HepG2 (cell line): ENCODE results near the gene SRXN1. TPM values are rescaled to one million over a fixed set of nuclear protein-coding genes. Genes with fewer than 3 reads are reported as not detected.

Experiments used
- AHDC1 ChIP-seq: sonication (generic); formaldehyde crosslinking; IDR thresholded peaks from 2 replicates; pipeline ENCODE4 v1.5.1; 2020; ENCODE audit warnings: mild to moderate bottlenecking, missing genetic modification reagents, borderline replicate concordance
- DRAP1 ChIP-seq: IDR thresholded peaks from 2 replicates; pipeline ENCODE4 v1.6.1; 2016; ENCODE audit warnings: missing genetic modification reagents, missing compliant biosample characterization
- EED ChIP-seq: sonication (generic); formaldehyde crosslinking; IDR thresholded peaks from 2 replicates; pipeline ENCODE4 v1.5.0; 2020; ENCODE audit warnings: mild to moderate bottlenecking, missing genetic modification reagents
- IRF2 ChIP-seq: IDR thresholded peaks from 2 replicates; pipeline ENCODE4 v1.6.1; 2018; ENCODE audit warnings: missing genetic modification reagents, missing compliant biosample characterization
- ISX ChIP-seq: sonication (generic); formaldehyde crosslinking; conservative IDR thresholded peaks from 2 replicates; pipeline ENCODE4 v1.5.0; 2020; ENCODE audit warnings: missing genetic modification reagents
- NCOA5 ChIP-seq: sonication (generic); formaldehyde crosslinking; IDR thresholded peaks from 2 replicates; pipeline ENCODE4 v1.4.0; 2020; ENCODE audit warnings: missing genetic modification reagents
- ONECUT2 ChIP-seq: sonication (generic); formaldehyde crosslinking; IDR thresholded peaks from 2 replicates; pipeline ENCODE4 v1.4.0; 2020; ENCODE audit warnings: missing genetic modification reagents
- PATZ1 ChIP-seq: sonication (generic); formaldehyde crosslinking; IDR thresholded peaks from 2 replicates; pipeline ENCODE4 v1.4.0; 2020; ENCODE audit warnings: missing genetic modification reagents
- PHF21A ChIP-seq: sonication (generic); formaldehyde crosslinking; IDR thresholded peaks from 2 replicates; pipeline ENCODE4 v1.5.0; 2020; ENCODE audit warnings: mild to moderate bottlenecking, missing genetic modification reagents
- TCF12 ChIP-seq, 2 experiments: fragments of 450-650 bp in 1 of 2; sonication (generic) in 1 of 2; formaldehyde crosslinking in 1 of 2; IDR thresholded peaks; 2 replicates each; pipeline versions ENCODE4 v1.6.1 to v1.8.0; 2017 to 2022; ENCODE audit warnings: antibody characterized with exemption in 1 of 2, mild to moderate bottlenecking in 1 of 2, missing genetic modification reagents in 1 of 2, moderate library complexity in 1 of 2
- ZNF512 ChIP-seq: sonication (generic); formaldehyde crosslinking; IDR thresholded peaks from 2 replicates; pipeline ENCODE4 v1.4.0; 2020; ENCODE audit warnings: mild to moderate bottlenecking, missing genetic modification reagents
- ZNF607 ChIP-seq: sonication (generic); formaldehyde crosslinking; IDR thresholded peaks from 2 replicates; pipeline ENCODE4 v1.5.1; 2020; ENCODE audit warnings: missing genetic modification reagents, mild to moderate bottlenecking, borderline replicate concordance
- ZSCAN29 ChIP-seq: sonication (generic); formaldehyde crosslinking; conservative IDR thresholded peaks from 2 replicates; pipeline ENCODE4 v1.4.0; 2020; ENCODE audit warnings: mild to moderate bottlenecking, missing genetic modification reagents
- polyA plus RNA-seq, 8 experiments: library from polyadenylated mRNA; depleted of rRNA in 3 of 8; stranded (reverse) in 7 of 8; unstranded in 1 of 8; fragments of >200 nt; fragmentation: Illumina TruSeq in 4 of 8; extraction: Trizol in 4 of 8; gene quantifications; 2 replicates each; pipeline versions ENCODE4 v1.2.1 to v1.2.3, GENCODE V29; 2011 to 2016; ENCODE audit warnings: low read depth in 4 of 8, missing spikeins in 1 of 8, mixed read lengths in 1 of 8; ENCODE audit not compliant: insufficient read depth in 1 of 8
- total RNA-seq, 5 experiments: library from RNA; depleted of rRNA; stranded (reverse); fragments of >200 nt; fragmentation: Illumina TruSeq; extraction: Trizol; gene quantifications; 2 replicates each; pipeline ENCODE4 v1.2.3, GENCODE V29; 2016; ENCODE audit warnings: low read depth in 1 of 5
- TF ChIP-seq, protein P1 (sequence below): IDR thresholded peaks from 2 replicates; pipeline ENCODE4 v1.4.0; 2020; ENCODE audit warnings: mild to moderate bottlenecking, missing genetic modification reagents

Gene SRXN1
- total and polyA plus RNA-seq, 2 of the 13 experiments (the other 11 are each of a cell fraction or from before 2014, with no cell fraction given) = 29.9 to 87.7 TPM

GRCh38 chr20:667351-668034 is 14.5 kb upstream of the SRXN1 start (continued):
- TF ChIP-seq ZNF512 = no peak
- TF ChIP-seq TCF12 (IDR thresholded peaks at IDR 0.05) = no peak
- no peak for TF ChIP-seq TCF12 (CRISPR knock-in tag; IDR thresholded peaks at IDR 0.05)
- TF ChIP-seq DRAP1 = no peak
- no peak for TF ChIP-seq ISX (CRISPR knock-in tag)
- no peak for TF ChIP-seq ZNF607 (CRISPR knock-in tag)
- TF ChIP-seq ONECUT2 = no peak
- no peak for TF ChIP-seq ZSCAN29 (CRISPR knock-in tag)
- 0 out of 2 replicates have a peak, but pooled peaks have one; percentile 25 for TF ChIP-seq IRF2 (CRISPR knock-in tag)
- TF ChIP-seq PATZ1 = no peak
- no peak for TF ChIP-seq NCOA5
- no peak for TF ChIP-seq EED (CRISPR knock-in tag)
- TF ChIP-seq, protein P1, sequence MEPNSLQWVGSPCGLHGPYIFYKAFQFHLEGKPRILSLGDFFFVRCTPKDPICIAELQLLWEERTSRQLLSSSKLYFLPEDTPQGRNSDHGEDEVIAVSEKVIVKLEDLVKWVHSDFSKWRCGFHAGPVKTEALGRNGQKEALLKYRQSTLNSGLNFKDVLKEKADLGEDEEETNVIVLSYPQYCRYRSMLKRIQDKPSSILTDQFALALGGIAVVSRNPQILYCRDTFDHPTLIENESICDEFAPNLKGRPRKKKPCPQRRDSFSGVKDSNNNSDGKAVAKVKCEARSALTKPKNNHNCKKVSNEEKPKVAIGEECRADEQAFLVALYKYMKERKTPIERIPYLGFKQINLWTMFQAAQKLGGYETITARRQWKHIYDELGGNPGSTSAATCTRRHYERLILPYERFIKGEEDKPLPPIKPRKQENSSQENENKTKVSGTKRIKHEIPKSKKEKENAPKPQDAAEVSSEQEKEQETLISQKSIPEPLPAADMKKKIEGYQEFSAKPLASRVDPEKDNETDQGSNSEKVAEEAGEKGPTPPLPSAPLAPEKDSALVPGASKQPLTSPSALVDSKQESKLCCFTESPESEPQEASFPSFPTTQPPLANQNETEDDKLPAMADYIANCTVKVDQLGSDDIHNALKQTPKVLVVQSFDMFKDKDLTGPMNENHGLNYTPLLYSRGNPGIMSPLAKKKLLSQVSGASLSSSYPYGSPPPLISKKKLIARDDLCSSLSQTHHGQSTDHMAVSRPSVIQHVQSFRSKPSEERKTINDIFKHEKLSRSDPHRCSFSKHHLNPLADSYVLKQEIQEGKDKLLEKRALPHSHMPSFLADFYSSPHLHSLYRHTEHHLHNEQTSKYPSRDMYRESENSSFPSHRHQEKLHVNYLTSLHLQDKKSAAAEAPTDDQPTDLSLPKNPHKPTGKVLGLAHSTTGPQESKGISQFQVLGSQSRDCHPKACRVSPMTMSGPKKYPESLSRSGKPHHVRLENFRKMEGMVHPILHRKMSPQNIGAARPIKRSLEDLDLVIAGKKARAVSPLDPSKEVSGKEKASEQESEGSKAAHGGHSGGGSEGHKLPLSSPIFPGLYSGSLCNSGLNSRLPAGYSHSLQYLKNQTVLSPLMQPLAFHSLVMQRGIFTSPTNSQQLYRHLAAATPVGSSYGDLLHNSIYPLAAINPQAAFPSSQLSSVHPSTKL (CRISPR knock-in tag) = peak; percentile 16; the same call in 1 of the 2 replicates
- no peak for TF ChIP-seq AHDC1 (CRISPR knock-in tag)
- no peak for TF ChIP-seq PHF21A (CRISPR knock-in tag)
